ENCODE data around the gene KREMEN2. TPM values are rescaled to one million over a fixed set of nuclear protein-coding genes. Genes with fewer than 3 reads are reported as not detected.
A peak's percentile ranks its signal among the peaks of the same experiment; 100 is the strongest.

Gene KREMEN2
- total RNA-seq, 2 donors from 2014 or later, result 5.0 to 8.4 TPM

GRCh38 chr16:2966043-2966807, 2.1 kb downstream of the KREMEN2 start:
- peak; percentile 49 for DNase-seq
- no peaks in the 10 kb centered on the region for H3K36me3 ChIP-seq (ENCODE audit: control insufficient read depth, insufficient read depth, low read length)
- no peak overlapping the region for H3K9ac ChIP-seq (ENCODE audit: extremely low read depth, low read length, poor library complexity, severe bottlenecking)
- H3K9me3 ChIP-seq (ENCODE audit: control insufficient read depth, low read length), result no peaks in the 10 kb centered on the region
- no peak overlapping the region for H3K4me3 ChIP-seq (ENCODE audit: low read length)
- Mint-ChIP-seq H3K27ac (no peak overlapping the region), H3K27me3 (ENCODE audit: insufficient read depth) (peaks cover 53% of the 10 kb centered on the region), H3K4me1 (peaks cover 6% of the 10 kb centered on the region), H3K9me3 (no peaks in the 10 kb centered on the region), H3K4me3 (no peak overlapping the region), H3K36me3 (ENCODE audit: low read depth) (peaks cover 4% of the 10 kb centered on the region)
- H3K27me3 ChIP-seq (ENCODE audit: control insufficient read depth, insufficient read depth, low read length, poor library complexity, severe bottlenecking), result peaks cover 4% of the 10 kb centered on the region
- no peak overlapping the region for H3K27ac ChIP-seq (ENCODE audit: low read depth, low read length)
- 95 to 97% methylated on average over 18 to 38 of the region's 39 CpGs for WGBS, 2 experiments (ENCODE audit: insufficient coverage in 1 of 2, insufficient read length in 1 of 2)
- H3K4me1 ChIP-seq (ENCODE audit: control insufficient read depth, insufficient read depth, low read length), result peaks cover 14% of the 10 kb centered on the region
- no peak for TF ChIP-seq CTCF (conservative IDR thresholded peaks at IDR 0.05)

DNA sequence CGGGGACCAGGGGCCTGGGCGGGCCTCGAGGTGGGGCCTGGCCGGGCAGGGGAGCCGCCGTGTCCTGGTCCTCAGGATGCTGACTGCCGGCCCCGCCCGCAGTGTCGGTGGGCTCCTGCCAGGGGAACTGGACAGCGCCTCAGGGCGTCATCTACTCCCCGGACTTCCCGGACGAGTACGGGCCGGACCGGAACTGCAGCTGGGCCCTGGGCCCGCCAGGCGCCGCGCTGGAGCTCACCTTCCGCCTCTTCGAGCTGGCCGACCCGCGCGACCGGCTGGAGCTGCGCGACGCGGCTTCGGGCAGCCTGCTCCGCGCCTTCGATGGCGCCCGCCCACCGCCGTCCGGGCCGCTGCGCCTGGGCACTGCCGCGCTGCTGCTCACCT, 2.7 kb downstream of the KREMEN2 start:
- Mint-ChIP-seq H3K36me3 (ENCODE audit: low read depth) (peaks cover 4% of the 10 kb centered on the region), H3K4me1 (peaks cover 6% of the 10 kb centered on the region), H3K9me3 (no peaks in the 10 kb centered on the region), H3K4me3 (no peak overlapping the region), H3K27me3 (ENCODE audit: insufficient read depth) (peaks cover 51% of the 10 kb centered on the region), H3K27ac (no peak overlapping the region)
- Histone ChIP-seq H3K4me1 (ENCODE audit: control insufficient read depth, insufficient read depth, low read length) (peaks cover 14% of the 10 kb centered on the region), H3K27ac (ENCODE audit: low read depth, low read length) (no peak overlapping the region), H3K9ac (ENCODE audit: extremely low read depth, low read length, poor library complexity, severe bottlenecking) (no peak overlapping the region), H3K27me3 (ENCODE audit: control insufficient read depth, insufficient read depth, low read length, poor library complexity, severe bottlenecking) (peaks cover 4% of the 10 kb centered on the region), H3K36me3 (ENCODE audit: control insufficient read depth, insufficient read depth, low read length) (no peaks in the 10 kb centered on the region), H3K4me3 (ENCODE audit: low read length) (no peak overlapping the region), H3K9me3 (ENCODE audit: control insufficient read depth, low read length) (no peaks in the 10 kb centered on the region)
- peak; percentile 38 for TF ChIP-seq CTCF (conservative IDR thresholded peaks at IDR 0.05)
- peak; percentile 80 for DNase-seq
- WGBS, 2 experiments (ENCODE audit: insufficient coverage in 1 of 2, insufficient read length in 1 of 2), result 85 to 93% methylated on average over 41 to 46 of the region's 46 CpGs

DNA sequence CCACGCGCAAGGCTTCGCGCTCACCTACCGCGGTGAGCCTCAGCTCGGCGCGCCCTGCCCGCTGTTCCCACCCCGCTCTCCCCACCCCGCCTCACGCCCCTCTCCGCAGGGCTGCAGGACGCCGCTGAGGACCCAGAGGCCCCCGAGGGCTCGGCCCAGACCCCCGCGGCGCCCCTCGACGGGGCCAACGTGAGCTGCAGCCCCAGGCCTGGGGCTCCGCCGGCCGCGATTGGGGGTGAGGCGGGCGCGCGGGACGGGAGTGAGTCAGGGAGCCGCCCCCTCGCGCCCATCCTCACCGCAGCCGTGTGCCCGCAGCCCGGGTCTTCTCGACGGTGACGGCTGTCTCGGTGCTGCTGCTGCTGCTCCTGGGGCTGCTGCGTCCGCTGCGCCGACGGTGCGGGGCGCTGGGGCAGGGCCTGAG, 3.1 kb downstream of the KREMEN2 start:
- 92 to 95% methylated on average over 22 to 51 of the region's 51 CpGs for WGBS, 2 experiments (ENCODE audit: insufficient coverage in 1 of 2, insufficient read length in 1 of 2)
- Histone ChIP-seq H3K4me1 (ENCODE audit: control insufficient read depth, insufficient read depth, low read length) (peaks cover 14% of the 10 kb centered on the region), H3K27ac (ENCODE audit: low read depth, low read length) (no peak overlapping the region), H3K36me3 (ENCODE audit: control insufficient read depth, insufficient read depth, low read length) (no peaks in the 10 kb centered on the region), H3K9ac (ENCODE audit: extremely low read depth, low read length, poor library complexity, severe bottlenecking) (no peak overlapping the region), H3K4me3 (ENCODE audit: low read length) (no peak overlapping the region), H3K27me3 (ENCODE audit: control insufficient read depth, insufficient read depth, low read length, poor library complexity, severe bottlenecking) (peaks cover 4% of the 10 kb centered on the region), H3K9me3 (ENCODE audit: control insufficient read depth, low read length) (no peaks in the 10 kb centered on the region)
- Mint-ChIP-seq H3K27me3 (ENCODE audit: insufficient read depth) (peaks cover 47% of the 10 kb centered on the region), H3K4me3 (no peak overlapping the region), H3K27ac (no peak overlapping the region), H3K9me3 (no peaks in the 10 kb centered on the region), H3K36me3 (ENCODE audit: low read depth) (peaks cover 8% of the 10 kb centered on the region), H3K4me1 (peaks cover 6% of the 10 kb centered on the region)
- no peak for TF ChIP-seq CTCF (conservative IDR thresholded peaks at IDR 0.05)
- DNase-seq, result no peak
